ENCODE measurements around the gene ADH4.
"Not testable (repeated sequence)": the region's sequence is repeated elsewhere in the genome, so short reads cannot be mapped to it uniquely, and the experiment has no call there.

Gene ADH4

DNA sequence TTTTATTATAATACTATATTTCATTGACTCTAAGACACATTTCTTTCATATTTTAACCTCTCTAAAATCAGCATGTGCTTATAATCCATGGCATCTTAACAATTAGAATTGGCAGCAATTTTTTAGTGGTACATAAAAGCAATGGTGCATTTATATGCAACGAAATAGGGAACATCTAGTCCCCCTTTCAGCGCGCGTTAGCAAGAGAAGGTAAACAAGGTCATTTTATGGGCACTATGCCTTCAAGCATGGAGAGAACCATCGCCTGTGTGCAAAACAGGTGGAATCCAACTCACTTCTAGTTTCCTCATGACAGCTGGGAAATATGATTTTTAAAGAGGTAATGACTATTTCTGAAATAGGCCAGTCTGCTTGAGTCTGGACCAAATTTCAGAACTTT lies 61.9 kb downstream of the ADH4 start:
- no peak for TF ChIP-seq CTCF (conservative IDR thresholded peaks at IDR 0.05; ENCODE audit: low read depth, low read length)
- DNase-seq (ENCODE audit: low read depth) = no peak
- H3K4me3 ChIP-seq (ENCODE audit: low read depth, low read length) = no peak overlapping the region

DNA sequence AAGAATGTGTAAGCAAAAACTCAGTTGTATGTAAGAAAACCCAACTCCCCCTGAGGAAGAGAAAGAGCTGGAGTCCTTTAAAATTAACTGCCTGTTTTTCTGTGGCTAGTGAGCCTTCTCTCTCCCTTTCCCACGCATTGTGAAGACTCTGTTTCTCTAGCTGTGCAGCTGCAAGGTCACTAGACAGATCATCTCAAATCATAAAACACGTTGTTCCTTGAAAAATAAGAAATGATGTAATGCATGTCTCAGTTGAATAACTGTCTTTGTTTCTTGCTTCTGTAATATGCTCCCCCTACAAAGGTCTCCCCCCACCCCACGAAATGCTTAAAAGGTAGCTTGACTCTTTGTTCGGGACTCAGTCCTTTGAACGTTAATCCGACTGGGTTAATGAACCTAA lies 63.2 kb downstream of the ADH4 start:
- not testable (repeated sequence) for DNase-seq (ENCODE audit: low read depth); H3K4me3 ChIP-seq (ENCODE audit: low read depth, low read length)

- H3K4me3 ChIP-seq (ENCODE audit: low read depth, low read length) = no peak overlapping the region
- no peak for DNase-seq (ENCODE audit: low read depth)
- TF ChIP-seq CTCF (conservative IDR thresholded peaks at IDR 0.05; ENCODE audit: low read depth, low read length) = no peak
Measured at GRCh38 chr4:99079625-99080295, 64.3 kb downstream of the ADH4 start.

GRCh38 chr4:99078931-99079624 lies 65.0 kb downstream of the ADH4 start:
- TF ChIP-seq CTCF (conservative IDR thresholded peaks at IDR 0.05; ENCODE audit: low read depth, low read length) = no peak
- no peak for DNase-seq (ENCODE audit: low read depth)
- no peak overlapping the region for H3K4me3 ChIP-seq (ENCODE audit: low read depth, low read length)

DNA sequence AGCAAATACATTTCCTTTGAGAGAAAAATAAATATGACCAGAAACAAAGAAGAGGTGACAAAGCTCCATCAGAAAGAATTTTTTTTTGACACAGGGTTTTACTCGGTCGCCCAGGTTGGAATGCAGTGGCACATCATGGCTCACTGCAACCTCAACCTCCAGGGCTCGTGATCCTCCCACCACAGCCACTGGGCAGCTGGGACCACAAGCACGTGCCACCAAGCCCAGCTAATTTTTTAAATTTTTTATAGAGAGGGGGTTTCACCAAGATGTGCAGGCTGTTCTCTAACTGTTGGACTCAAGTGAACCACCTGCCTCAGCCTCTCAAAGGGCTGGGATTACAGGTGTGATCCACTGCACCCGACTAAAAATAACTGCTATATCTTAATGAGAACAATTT lies 65.8 kb downstream of the ADH4 start:
- TF ChIP-seq CTCF (conservative IDR thresholded peaks at IDR 0.05; ENCODE audit: low read depth, low read length) = no peak
- no peak overlapping the region for H3K4me3 ChIP-seq (ENCODE audit: low read depth, low read length)

GRCh38 chr4:99077177-99077576 lies 66.9 kb downstream of the ADH4 start:
- no peak overlapping the region for H3K4me3 ChIP-seq (ENCODE audit: low read depth, low read length)
- no peak for TF ChIP-seq CTCF (conservative IDR thresholded peaks at IDR 0.05; ENCODE audit: low read depth, low read length)
- DNase-seq (ENCODE audit: low read depth) = no peak

More for the DNA sequence above, 65.8 kb downstream of the ADH4 start:
- DNase-seq (ENCODE audit: low read depth) = no peak

DNA sequence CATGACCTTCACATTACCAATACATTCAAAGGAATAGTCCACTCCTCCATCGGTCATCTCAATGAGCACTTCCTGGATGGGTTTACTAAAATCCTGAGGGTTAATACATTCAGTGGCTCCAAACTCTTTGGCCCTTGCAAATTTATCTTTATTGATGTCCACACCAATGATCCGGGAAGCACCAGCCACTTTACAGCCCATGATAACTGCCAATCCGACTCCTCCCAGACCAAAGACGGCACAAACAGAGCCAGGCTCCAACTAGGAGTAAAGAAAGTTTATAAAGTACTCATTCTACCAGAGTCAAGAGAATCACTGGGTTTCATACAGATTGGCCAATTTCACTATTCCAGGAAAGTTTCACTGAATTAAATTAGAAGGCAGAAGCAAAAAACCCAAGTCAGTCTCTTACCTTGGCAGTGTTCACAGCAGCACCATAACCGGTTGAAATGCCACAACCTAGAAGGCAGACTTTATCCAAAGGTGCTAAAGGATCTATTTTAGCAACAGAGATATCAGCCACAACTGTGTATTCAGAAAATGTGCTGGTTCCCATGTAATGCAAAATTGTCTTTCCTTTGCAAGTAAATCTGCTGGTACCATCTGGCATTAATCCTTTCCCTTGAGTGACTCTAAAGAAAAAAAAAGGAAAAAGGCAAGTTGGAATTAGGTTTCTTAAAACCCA lies 67.7 kb downstream of the ADH4 start:
- no peak overlapping the region for H3K4me3 ChIP-seq (ENCODE audit: low read depth, low read length)
- DNase-seq (ENCODE audit: low read depth) = no peak
- no peak for TF ChIP-seq CTCF (conservative IDR thresholded peaks at IDR 0.05; ENCODE audit: low read depth, low read length)

All from choroid plexus epithelial cell (primary cell).